Erythroblast (primary cell): ENCODE measurements around the gene HERC4.
"Not testable (repeated sequence)": the region's sequence is repeated elsewhere in the genome, so short reads cannot be mapped to it uniquely, and the experiment has no call there.

Experiments used
- DNase-seq, 2 experiments: peaks; one replicate each; lab custom pipeline; 2025; lab: John Stamatoyannopoulos, UW
- GATA1 ChIP-seq: IDR thresholded peaks from 2 replicates; pipeline ENCODE4 v1.6.1; 2011; ENCODE audit warnings: low read depth, mild to moderate bottlenecking, control low read depth, low read length, moderate library complexity
- POLR2A ChIP-seq: IDR thresholded peaks from 2 replicates; pipeline ENCODE4 v1.6.1; 2011; ENCODE audit warnings: mild to moderate bottlenecking, low read length

HERC4 gene

GRCh38 chr10:68047554-68048327 lies 27.3 kb downstream of the HERC4 start:
- DNase-seq = no peak
- no peak for TF ChIP-seq POLR2A
- TF ChIP-seq GATA1 = no peak

- DNase-seq = no peak
These were observed 28.0 kb downstream of the HERC4 start for GRCh38 chr10:68047122-68047521.

GRCh38 chr10:68046642-68047041 lies 28.4 kb downstream of the HERC4 start:
- DNase-seq = no peak
- TF ChIP-seq GATA1 = no peak
- TF ChIP-seq POLR2A = no peak

More at GRCh38 chr10:68047122-68047521, 28.0 kb downstream of the HERC4 start:
- no peak for TF ChIP-seq POLR2A
- TF ChIP-seq GATA1 = no peak

- DNase-seq = no peak
- no peak for TF ChIP-seq POLR2A
- TF ChIP-seq GATA1 = no peak
These were observed 32.1 kb downstream of the HERC4 start for GRCh38 chr10:68043030-68043429.

GRCh38 chr10:68032113-68032512 lies 43.0 kb downstream of the HERC4 start:
- DNase-seq = peak; percentile 73 to 79
- no peak for TF ChIP-seq GATA1
- TF ChIP-seq POLR2A = no peak

GRCh38 chr10:68027429-68027828 lies 47.7 kb downstream of the HERC4 start:
- TF ChIP-seq POLR2A (no peak), GATA1 (no peak)
- DNase-seq = no peak

GRCh38 chr10:68023292-68023691 lies 51.8 kb downstream of the HERC4 start:
- no peak for DNase-seq
- TF ChIP-seq POLR2A = no peak
- TF ChIP-seq GATA1 = no peak

GRCh38 chr10:68022324-68022723 lies 52.8 kb downstream of the HERC4 start:
- DNase-seq = not testable (repeated sequence)

- not testable (repeated sequence) for DNase-seq
These were observed 58.6 kb downstream of the HERC4 start for GRCh38 chr10:68016519-68016918.

- no peak for DNase-seq
- no peak for TF ChIP-seq GATA1
- TF ChIP-seq POLR2A = no peak
These were observed 64.6 kb downstream of the HERC4 start for GRCh38 chr10:68010426-68010940.

- TF ChIP-seq POLR2A = no peak
- no peak for TF ChIP-seq GATA1
These were observed 67.7 kb downstream of the HERC4 start for GRCh38 chr10:68007356-68007755.

GRCh38 chr10:68001539-68001938 lies 73.5 kb downstream of the HERC4 start:
- DNase-seq = no peak
- no peak for TF ChIP-seq POLR2A
- TF ChIP-seq GATA1 = no peak

More at GRCh38 chr10:68007356-68007755, 67.7 kb downstream of the HERC4 start:
- DNase-seq = no peak

- no peak for TF ChIP-seq POLR2A
- TF ChIP-seq GATA1 = no peak
- DNase-seq = no peak
These were observed 74.1 kb downstream of the HERC4 start for GRCh38 chr10:68001000-68001399.

- DNase-seq = no peak
- TF ChIP-seq POLR2A (no peak), GATA1 (no peak)
These were observed 85.0 kb downstream of the HERC4 start for GRCh38 chr10:67990093-67990492.

- no peak for DNase-seq
- no peak for TF ChIP-seq GATA1
- no peak for TF ChIP-seq POLR2A
These were observed 86.5 kb downstream of the HERC4 start for GRCh38 chr10:67988606-67989005.

- not testable (repeated sequence) for DNase-seq
These were observed 92.5 kb downstream of the HERC4 start for GRCh38 chr10:67982603-67983002.

- TF ChIP-seq POLR2A = no peak
- no peak for TF ChIP-seq GATA1
- DNase-seq = no peak
These were observed 96.3 kb downstream of the HERC4 start for GRCh38 chr10:67978749-67979148.
